ENCODE measurements around the gene ATP8B3.

The ATP8B3 gene

DNA sequence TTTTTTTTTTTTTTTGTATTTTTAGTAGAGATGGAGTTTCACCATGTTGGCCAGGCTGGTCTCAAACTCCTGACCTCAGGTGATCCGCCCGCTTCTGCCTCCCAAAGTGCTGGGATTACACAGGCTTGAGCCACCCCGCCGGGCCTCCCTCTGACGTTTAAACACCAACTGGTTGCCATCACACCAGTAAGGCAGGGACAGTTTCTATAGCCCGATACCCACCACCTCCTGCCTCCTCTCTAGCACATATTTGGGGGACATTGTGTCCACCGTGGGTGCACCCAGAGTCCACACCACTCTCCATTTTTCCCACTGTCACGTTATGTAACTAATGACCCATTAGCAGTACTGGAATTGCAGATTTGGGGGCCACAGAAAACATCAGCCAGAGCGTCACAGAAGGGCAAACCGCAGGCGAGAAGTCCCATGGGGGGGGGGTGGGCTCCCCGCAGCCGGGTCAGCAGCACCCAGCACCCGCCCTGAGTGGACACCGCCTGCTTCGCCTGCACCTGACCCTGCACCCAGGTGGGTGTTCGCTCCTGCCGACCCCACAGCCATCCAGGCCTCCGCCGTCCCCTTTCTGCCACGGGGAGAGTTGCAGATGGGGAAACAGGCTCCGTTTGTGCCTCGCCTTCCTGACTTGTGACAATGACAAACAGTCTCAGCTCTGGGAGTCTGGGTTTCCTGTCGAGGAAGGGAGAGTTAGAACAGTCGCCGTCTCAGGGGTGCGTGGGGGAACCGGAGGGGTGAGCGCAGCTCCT, 55.2 kb downstream of the ATP8B3 start:
- no peak overlapping the region for H3K27ac ChIP-seq (ENCODE audit: low read depth in 2 of 2, low read length in 2 of 2)
- H3K27me3 ChIP-seq (ENCODE audit: control insufficient read depth in 2 of 2, insufficient read depth in 2 of 2, low read length in 2 of 2), result peaks cover 48 to 68% of the 10 kb centered on the region in 2 donors
- H3K4me3 ChIP-seq (ENCODE audit: low read length in 2 of 2), result no peak overlapping the region
- H3K9ac ChIP-seq (ENCODE audit: low read depth in 1 of 2, low read length in 2 of 2), result no peak overlapping the region
- no peaks in the 10 kb centered on the region for H3K4me1 ChIP-seq (ENCODE audit: control insufficient read depth in 2 of 2, insufficient read depth in 2 of 2, low read length in 2 of 2)
- H3K9me3 ChIP-seq (ENCODE audit: control insufficient read depth in 2 of 2, low read length in 2 of 2), result no peaks in the 10 kb centered on the region
- no peaks in the 10 kb centered on the region for H3K36me3 ChIP-seq (ENCODE audit: control insufficient read depth in 2 of 2, insufficient read depth in 2 of 2, low read length in 2 of 2)

DNA sequence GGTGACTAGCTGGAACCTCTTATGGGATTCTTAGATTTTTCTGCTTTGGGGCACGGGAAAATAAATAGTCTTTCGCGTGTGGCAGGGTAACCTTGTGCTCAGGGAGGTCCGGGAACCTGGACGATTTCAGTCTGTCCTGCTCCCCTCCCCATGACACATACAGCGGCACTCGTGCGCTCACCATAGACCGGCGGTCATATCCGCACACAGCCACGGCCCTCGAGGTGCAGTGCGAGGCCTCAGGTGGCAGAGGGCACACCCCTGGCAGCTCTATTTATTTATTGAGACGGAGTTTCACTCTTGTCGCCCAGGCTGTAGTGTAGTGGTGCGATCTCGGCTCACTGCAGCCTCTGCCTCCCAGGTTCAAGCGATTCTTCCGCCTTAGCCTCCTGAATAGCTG, 55.8 kb downstream of the ATP8B3 start:
- H3K9ac ChIP-seq (ENCODE audit: low read depth in 1 of 2, low read length in 2 of 2), result no peak overlapping the region
- no peaks in the 10 kb centered on the region for H3K9me3 ChIP-seq (ENCODE audit: control insufficient read depth in 2 of 2, low read length in 2 of 2)
- H3K36me3 ChIP-seq (ENCODE audit: control insufficient read depth in 2 of 2, insufficient read depth in 2 of 2, low read length in 2 of 2), result no peaks in the 10 kb centered on the region
- H3K4me1 ChIP-seq (ENCODE audit: control insufficient read depth in 2 of 2, insufficient read depth in 2 of 2, low read length in 2 of 2), result no peaks in the 10 kb centered on the region
- peaks cover 50 to 69% of the 10 kb centered on the region in 2 donors for H3K27me3 ChIP-seq (ENCODE audit: control insufficient read depth in 2 of 2, insufficient read depth in 2 of 2, low read length in 2 of 2)
- H3K27ac ChIP-seq (ENCODE audit: low read depth in 2 of 2, low read length in 2 of 2), result no peak overlapping the region
- H3K4me3 ChIP-seq (ENCODE audit: low read length in 2 of 2), result no peak overlapping the region

DNA sequence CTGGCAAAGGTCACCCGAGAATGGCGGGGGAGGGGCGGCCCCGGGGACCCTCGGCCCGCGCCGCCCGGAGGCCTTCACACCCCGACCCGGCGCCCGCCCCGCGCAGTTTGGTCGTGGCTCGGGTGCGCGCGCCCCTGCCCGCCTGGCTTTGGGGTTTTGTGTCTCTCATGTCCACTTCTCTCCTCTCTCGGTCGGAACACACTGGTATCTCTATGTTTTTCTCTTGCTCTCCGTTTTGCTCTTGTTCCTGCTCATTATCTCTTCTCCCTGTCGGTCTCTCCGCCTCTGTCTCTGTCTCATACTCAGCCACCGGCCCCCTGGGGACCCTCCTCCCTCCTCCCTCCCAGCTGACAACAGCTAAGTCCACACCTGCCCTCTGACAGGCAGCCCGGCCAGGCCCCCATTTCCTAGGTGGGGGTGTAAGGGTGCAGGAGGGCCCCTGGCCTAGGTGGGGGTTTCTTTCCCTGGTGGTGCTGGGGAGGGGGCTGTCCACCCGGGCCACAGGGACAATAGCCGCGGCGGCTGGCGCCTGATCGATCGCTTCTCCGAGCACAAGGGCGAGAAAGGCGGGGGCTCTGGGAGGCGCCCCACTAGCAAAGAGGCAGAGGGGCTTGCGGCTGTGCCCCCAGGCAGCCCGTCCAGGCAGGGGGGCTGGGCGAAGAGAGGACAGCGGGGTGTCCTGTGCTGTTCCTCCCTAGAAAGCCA, 56.5 kb downstream of the ATP8B3 start:
- Histone ChIP-seq H3K27ac (ENCODE audit: low read depth in 2 of 2, low read length in 2 of 2) (no peak overlapping the region), H3K9ac (ENCODE audit: low read depth in 1 of 2, low read length in 2 of 2) (no peak overlapping the region), H3K36me3 (ENCODE audit: control insufficient read depth in 2 of 2, insufficient read depth in 2 of 2, low read length in 2 of 2) (no peaks in the 10 kb centered on the region), H3K27me3 (ENCODE audit: control insufficient read depth in 2 of 2, insufficient read depth in 2 of 2, low read length in 2 of 2) (peaks cover 55 to 73% of the 10 kb centered on the region in 2 donors), H3K4me3 (ENCODE audit: low read length in 2 of 2) (no peak overlapping the region), H3K9me3 (ENCODE audit: control insufficient read depth in 2 of 2, low read length in 2 of 2) (no peaks in the 10 kb centered on the region), H3K4me1 (ENCODE audit: control insufficient read depth in 2 of 2, insufficient read depth in 2 of 2, low read length in 2 of 2) (no peaks in the 10 kb centered on the region)

DNA sequence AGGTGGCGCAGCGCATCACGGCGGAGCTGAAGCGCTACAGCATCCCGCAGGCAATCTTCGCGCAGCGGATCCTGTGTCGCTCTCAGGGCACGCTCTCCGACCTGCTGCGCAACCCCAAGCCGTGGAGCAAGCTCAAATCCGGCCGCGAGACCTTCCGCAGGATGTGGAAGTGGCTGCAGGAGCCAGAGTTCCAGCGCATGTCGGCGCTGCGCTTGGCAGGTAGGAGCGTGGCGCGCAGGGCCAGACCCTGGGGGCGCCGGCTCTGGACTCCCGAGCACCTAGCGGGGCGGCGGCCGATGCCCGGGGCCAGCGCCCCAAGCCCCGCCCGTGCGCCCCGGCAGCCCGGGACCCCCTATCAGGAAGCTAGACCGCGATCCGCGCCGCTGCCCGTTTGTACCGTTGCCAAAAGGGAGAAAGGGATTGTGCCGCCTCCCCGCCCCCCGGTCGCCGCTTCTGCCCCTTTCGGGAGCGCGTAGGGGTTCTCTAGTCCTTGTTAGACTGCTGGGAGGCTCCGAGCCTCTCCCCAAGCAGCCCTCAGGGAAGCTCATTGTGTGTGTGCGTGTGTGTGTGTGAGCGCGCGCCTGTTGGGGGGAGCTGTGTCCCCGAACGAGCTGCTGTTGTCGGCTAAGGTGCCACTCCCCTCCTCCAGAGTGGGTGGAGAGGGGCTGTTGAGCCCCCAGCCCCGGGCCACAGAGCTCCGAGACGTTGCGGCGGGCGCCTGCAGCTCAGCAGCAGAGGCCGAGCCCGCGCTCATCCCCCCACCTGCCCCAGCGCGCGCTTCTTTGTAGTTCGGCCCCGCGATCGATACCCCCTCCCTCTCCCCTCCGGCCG, 57.2 kb downstream of the ATP8B3 start:
- H3K36me3 ChIP-seq (ENCODE audit: control insufficient read depth in 2 of 2, insufficient read depth in 2 of 2, low read length in 2 of 2), result no peaks in the 10 kb centered on the region
- H3K4me3 ChIP-seq (ENCODE audit: low read length in 2 of 2), result no peak overlapping the region
- no peak overlapping the region for H3K27ac ChIP-seq (ENCODE audit: low read depth in 2 of 2, low read length in 2 of 2)
- no peaks in the 10 kb centered on the region for H3K4me1 ChIP-seq (ENCODE audit: control insufficient read depth in 2 of 2, insufficient read depth in 2 of 2, low read length in 2 of 2)
- H3K9ac ChIP-seq (ENCODE audit: low read depth in 1 of 2, low read length in 2 of 2), result no peak overlapping the region
- no peaks in the 10 kb centered on the region for H3K9me3 ChIP-seq (ENCODE audit: control insufficient read depth in 2 of 2, low read length in 2 of 2)
- peaks cover 54 to 73% of the 10 kb centered on the region in 2 donors for H3K27me3 ChIP-seq (ENCODE audit: control insufficient read depth in 2 of 2, insufficient read depth in 2 of 2, low read length in 2 of 2)

- Histone ChIP-seq H3K36me3 (ENCODE audit: control insufficient read depth in 2 of 2, insufficient read depth in 2 of 2, low read length in 2 of 2) (no peaks in the 10 kb centered on the region), H3K27me3 (ENCODE audit: control insufficient read depth in 2 of 2, insufficient read depth in 2 of 2, low read length in 2 of 2) (peaks cover 52 to 72% of the 10 kb centered on the region in 2 donors), H3K9ac (ENCODE audit: low read depth in 1 of 2, low read length in 2 of 2) (no peak overlapping the region), H3K4me1 (ENCODE audit: control insufficient read depth in 2 of 2, insufficient read depth in 2 of 2, low read length in 2 of 2) (no peaks in the 10 kb centered on the region), H3K4me3 (ENCODE audit: low read length in 2 of 2) (no peak overlapping the region), H3K9me3 (ENCODE audit: control insufficient read depth in 2 of 2, low read length in 2 of 2) (no peaks in the 10 kb centered on the region), H3K27ac (ENCODE audit: low read depth in 2 of 2, low read length in 2 of 2) (no peak overlapping the region)
These were observed 57.9 kb downstream of the ATP8B3 start for GRCh38 chr19:1754018-1754635.

DNA sequence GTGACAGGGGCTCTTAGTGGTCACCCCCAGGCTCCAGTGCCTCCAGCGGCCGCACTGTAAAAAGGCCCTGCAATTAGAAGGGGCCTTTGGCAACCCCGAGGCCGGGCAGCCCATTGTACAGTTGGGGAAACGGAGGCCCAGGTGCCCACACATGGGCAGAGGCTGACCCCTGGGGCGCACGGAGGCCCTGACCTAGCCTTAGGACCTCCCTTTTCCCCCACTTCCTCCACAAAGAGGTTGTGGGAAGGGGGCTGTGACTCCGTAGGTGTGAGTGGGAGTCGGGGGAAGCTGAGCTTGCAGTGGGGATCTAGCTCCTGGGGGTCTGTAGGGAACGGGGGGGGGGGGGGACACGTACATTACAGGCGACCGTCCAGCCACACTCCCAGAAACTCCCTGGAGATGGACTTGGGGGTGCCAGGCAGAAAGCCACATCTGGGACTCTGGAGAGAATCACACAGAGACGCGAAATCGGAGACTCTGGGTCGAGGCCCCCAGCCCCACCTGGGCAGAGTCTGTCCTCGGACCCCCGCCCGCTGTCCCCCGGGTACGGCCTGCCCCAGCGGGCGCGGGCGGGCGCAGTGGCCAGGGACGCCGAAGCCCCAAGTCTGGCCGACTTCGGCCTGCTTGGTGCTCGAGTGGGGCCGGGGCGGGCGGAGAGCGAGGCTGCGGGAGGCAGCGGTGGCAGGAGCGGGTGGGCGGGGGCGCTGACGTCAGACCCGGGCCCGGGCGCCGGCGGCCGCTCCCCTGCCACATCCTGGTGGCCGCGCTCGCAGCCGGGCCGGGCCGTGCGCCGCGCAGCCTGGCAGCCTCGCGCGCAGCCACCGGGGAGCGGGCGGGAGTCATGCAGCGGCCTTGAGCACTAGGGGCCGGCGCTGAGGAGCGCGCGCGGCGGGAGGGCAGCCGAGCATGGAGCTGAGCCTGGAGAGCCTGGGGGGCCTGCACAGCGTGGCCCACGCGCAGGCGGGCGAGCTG, 59.0 kb downstream of the ATP8B3 start, which contains the start of gene ONECUT3:
ONECUT3 (plus strand) TSS at position 750 of the 972 bp plus-strand sequence; CDS start at position 907, 157 bp downstream.
- Histone ChIP-seq H3K4me1 (ENCODE audit: control insufficient read depth in 2 of 2, insufficient read depth in 2 of 2, low read length in 2 of 2) (peaks cover 2 to 4% of the 10 kb centered on the region in 2 donors), H3K9ac (ENCODE audit: low read depth in 1 of 2, low read length in 2 of 2) (no peak within 1 kb of the TSS), H3K4me3 (ENCODE audit: low read length in 2 of 2) (no peak within 1 kb of the TSS), H3K27me3 (ENCODE audit: control insufficient read depth in 2 of 2, insufficient read depth in 2 of 2, low read length in 2 of 2) (peaks cover 53 to 73% of the 10 kb centered on the region in 2 donors), H3K9me3 (ENCODE audit: control insufficient read depth in 2 of 2, low read length in 2 of 2) (no peaks in the 10 kb centered on the region), H3K27ac (ENCODE audit: low read depth in 2 of 2, low read length in 2 of 2) (no peak within 1 kb of the TSS), H3K36me3 (ENCODE audit: control insufficient read depth in 2 of 2, insufficient read depth in 2 of 2, low read length in 2 of 2) (no peaks in the 10 kb centered on the region)

- H3K4me1 ChIP-seq (ENCODE audit: control insufficient read depth in 2 of 2, insufficient read depth in 2 of 2, low read length in 2 of 2), result peaks cover 4 to 6% of the 10 kb centered on the region in 2 donors
- H3K27me3 ChIP-seq (ENCODE audit: control insufficient read depth in 2 of 2, insufficient read depth in 2 of 2, low read length in 2 of 2), result peaks cover 55 to 73% of the 10 kb centered on the region in 2 donors
- no peaks in the 10 kb centered on the region for H3K36me3 ChIP-seq (ENCODE audit: control insufficient read depth in 2 of 2, insufficient read depth in 2 of 2, low read length in 2 of 2)
- no peak overlapping the region for H3K4me3 ChIP-seq (ENCODE audit: low read length in 2 of 2)
- H3K9me3 ChIP-seq (ENCODE audit: control insufficient read depth in 2 of 2, low read length in 2 of 2), result no peaks in the 10 kb centered on the region
- no peak overlapping the region for H3K27ac ChIP-seq (ENCODE audit: low read depth in 2 of 2, low read length in 2 of 2)
- no peak overlapping the region for H3K9ac ChIP-seq (ENCODE audit: low read depth in 1 of 2, low read length in 2 of 2)
These were observed 59.9 kb downstream of the ATP8B3 start for GRCh38 chr19:1752009-1752756.

DNA sequence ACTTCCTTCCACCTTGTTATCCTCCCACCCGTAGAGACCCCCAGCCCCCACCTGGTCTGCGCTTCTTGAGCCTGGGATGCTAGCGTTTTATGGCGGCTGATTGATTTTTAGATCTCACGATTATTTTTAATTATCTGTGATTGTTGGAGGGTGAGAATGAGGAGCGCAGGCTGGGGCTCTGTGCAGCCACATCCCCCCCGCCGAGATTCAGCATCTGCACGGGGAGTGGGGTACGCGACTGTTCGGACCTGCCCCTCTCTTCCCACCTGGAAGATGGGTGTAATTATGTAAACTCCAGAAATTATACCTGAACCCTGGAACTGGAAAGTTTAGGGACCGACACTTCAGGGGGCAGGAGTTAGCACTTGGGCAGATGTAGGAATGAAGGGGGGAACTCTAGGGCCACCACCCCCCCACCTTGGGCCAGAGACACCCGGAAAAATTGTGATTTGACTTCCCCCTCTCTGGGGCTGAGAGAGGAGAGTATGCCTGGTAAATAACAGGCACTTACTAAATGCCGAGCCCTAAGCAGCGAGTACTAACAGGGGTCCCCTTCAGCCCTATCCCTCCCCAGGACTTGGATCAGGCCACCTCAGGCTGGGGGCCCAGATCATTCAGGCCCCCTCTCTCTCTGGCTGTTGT, 60.6 kb downstream of the ATP8B3 start:
- Histone ChIP-seq H3K27me3 (ENCODE audit: control insufficient read depth in 2 of 2, insufficient read depth in 2 of 2, low read length in 2 of 2) (peaks cover 53 to 74% of the 10 kb centered on the region in 2 donors), H3K36me3 (ENCODE audit: control insufficient read depth in 2 of 2, insufficient read depth in 2 of 2, low read length in 2 of 2) (no peaks in the 10 kb centered on the region), H3K27ac (ENCODE audit: low read depth in 2 of 2, low read length in 2 of 2) (no peak overlapping the region), H3K4me1 (ENCODE audit: control insufficient read depth in 2 of 2, insufficient read depth in 2 of 2, low read length in 2 of 2) (peaks cover 4 to 6% of the 10 kb centered on the region in 2 donors), H3K9me3 (ENCODE audit: control insufficient read depth in 2 of 2, low read length in 2 of 2) (no peaks in the 10 kb centered on the region), H3K9ac (ENCODE audit: low read depth in 1 of 2, low read length in 2 of 2) (no peak overlapping the region), H3K4me3 (ENCODE audit: low read length in 2 of 2) (no peak overlapping the region)

Data from mucosa of rectum (tissue), 2 donors.